Endothelial cell (in vitro differentiated cells): ENCODE results near the gene PLXDC1. TPM values are rescaled to one million over a fixed set of nuclear protein-coding genes. Genes with fewer than 3 reads are reported as not detected.
"Not testable (repeated sequence)": the region's sequence is repeated elsewhere in the genome, so short reads cannot be mapped to it uniquely, and the experiment has no call there.

Experiments
- DNase-seq: peaks from one replicate; pipeline ENCODE4 v3.0.0; 2021; ENCODE audit warnings: low spot score
- H3K27ac Mint-ChIP-seq: one replicate; pipeline ENCODE4 v1.8.0; 2021; ENCODE audit warnings: mixed read lengths, inconsistent platforms; ENCODE audit not compliant: unreplicated experiment
- H3K27me3 Mint-ChIP-seq: one replicate; pipeline ENCODE4 v1.8.0; 2021; ENCODE audit warnings: mild to moderate bottlenecking, moderate library complexity, mixed read lengths, inconsistent platforms; ENCODE audit not compliant: unreplicated experiment
- H3K36me3 Mint-ChIP-seq: one replicate; pipeline ENCODE4 v1.8.0; 2021; ENCODE audit warnings: mild to moderate bottlenecking, low read depth, mixed read lengths, inconsistent platforms; ENCODE audit not compliant: unreplicated experiment
- H3K4me1 Mint-ChIP-seq: one replicate; pipeline ENCODE4 v1.8.0; 2021; ENCODE audit warnings: mild to moderate bottlenecking, mixed read lengths, inconsistent platforms; ENCODE audit not compliant: unreplicated experiment
- H3K4me3 Mint-ChIP-seq: one replicate; pipeline ENCODE4 v1.8.0; 2021; ENCODE audit warnings: mild to moderate bottlenecking, mixed read lengths, inconsistent platforms; ENCODE audit not compliant: unreplicated experiment
- H3K9me3 Mint-ChIP-seq: one replicate; pipeline ENCODE4 v1.8.0; 2021; ENCODE audit warnings: mixed read lengths, inconsistent platforms; ENCODE audit not compliant: unreplicated experiment
- total RNA-seq: library from RNA; stranded (reverse); fragmentation: NEBNext Ultra II Directional; extraction: Animal tissue kit (Norgen Biotek cat#: 25700); gene quantifications from one replicate; pipeline ENCODE4 v1.2.1, GENCODE V29; 2021; ENCODE audit not compliant: unreplicated experiment
- TF ChIP-seq, protein P1 (sequence below): fragments of 200-600 bp; sonication (generic); IDR thresholded peaks from one replicate; pipeline ENCODE4 v1.5.0; 2021; ENCODE audit warnings: antibody characterized with exemption; ENCODE audit not compliant: unreplicated experiment

Gene PLXDC1
- total RNA-seq, 1 donor from 2014 or later = 3.7 TPM

DNA sequence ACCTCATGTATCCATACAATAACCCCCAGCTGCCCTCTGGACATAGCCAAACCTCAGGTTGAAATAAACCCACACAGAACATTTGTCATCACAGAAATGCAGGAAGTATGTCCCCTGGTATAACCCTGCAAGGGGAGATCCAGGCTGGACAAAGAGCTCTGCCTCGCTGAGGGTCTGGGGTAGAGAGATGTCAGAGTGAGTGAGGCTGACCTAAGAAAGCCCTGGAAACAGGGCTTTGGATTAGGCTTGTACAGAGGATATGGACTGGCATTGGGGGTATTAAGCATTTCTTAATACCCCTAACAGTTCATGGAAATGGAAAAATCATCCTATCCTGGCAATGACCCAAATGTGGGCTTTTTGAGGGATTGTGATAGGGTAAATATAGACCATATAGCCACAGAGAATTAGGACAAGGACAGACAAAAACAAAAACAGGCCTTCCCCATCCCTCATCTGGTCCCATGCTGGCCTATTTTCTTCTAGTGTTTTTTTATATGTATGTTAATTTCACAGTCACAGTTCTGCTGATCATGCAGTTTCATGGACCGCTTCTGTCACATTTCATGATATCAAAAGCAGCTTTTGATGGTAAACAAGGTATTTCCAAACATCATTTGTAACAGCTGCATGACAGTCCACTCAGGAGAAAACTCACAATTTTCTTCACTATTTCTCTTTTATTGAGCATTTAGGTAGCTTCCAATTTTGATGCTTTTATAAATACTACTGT is 26.1 kb downstream of the PLXDC1 start:
- H3K9me3 Mint-ChIP-seq = no peaks in the 10 kb centered on the region
- no peak overlapping the region for H3K27ac Mint-ChIP-seq
- TF ChIP-seq, protein P1, sequence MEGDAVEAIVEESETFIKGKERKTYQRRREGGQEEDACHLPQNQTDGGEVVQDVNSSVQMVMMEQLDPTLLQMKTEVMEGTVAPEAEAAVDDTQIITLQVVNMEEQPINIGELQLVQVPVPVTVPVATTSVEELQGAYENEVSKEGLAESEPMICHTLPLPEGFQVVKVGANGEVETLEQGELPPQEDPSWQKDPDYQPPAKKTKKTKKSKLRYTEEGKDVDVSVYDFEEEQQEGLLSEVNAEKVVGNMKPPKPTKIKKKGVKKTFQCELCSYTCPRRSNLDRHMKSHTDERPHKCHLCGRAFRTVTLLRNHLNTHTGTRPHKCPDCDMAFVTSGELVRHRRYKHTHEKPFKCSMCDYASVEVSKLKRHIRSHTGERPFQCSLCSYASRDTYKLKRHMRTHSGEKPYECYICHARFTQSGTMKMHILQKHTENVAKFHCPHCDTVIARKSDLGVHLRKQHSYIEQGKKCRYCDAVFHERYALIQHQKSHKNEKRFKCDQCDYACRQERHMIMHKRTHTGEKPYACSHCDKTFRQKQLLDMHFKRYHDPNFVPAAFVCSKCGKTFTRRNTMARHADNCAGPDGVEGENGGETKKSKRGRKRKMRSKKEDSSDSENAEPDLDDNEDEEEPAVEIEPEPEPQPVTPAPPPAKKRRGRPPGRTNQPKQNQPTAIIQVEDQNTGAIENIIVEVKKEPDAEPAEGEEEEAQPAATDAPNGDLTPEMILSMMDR = no peak
- no peaks in the 10 kb centered on the region for H3K4me1 Mint-ChIP-seq
- DNase-seq = no peak
- H3K4me3 Mint-ChIP-seq = no peak overlapping the region
- H3K36me3 Mint-ChIP-seq = no peaks in the 10 kb centered on the region
- no peaks in the 10 kb centered on the region for H3K27me3 Mint-ChIP-seq

DNA sequence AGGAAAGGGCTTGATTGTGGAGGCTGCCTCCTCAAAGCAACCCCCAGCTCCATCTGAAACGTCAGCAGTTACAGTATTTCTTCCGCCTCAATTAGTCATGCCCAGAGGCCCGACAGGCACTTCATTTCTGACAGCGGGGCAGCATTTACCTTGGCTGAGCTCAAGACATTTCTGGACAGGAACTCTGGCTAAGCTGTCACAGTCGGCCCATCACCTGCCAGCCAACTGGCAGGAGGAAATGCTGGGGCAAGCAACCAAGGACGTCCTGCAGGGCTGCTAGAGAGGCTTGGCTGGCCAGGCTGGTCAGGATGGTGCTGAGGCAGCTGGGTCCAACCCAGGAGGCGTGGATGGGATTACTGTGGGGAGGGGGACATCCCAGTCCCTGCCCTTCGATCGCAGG is 27.8 kb downstream of the PLXDC1 start:
- no peaks in the 10 kb centered on the region for H3K4me1 Mint-ChIP-seq
- no peak overlapping the region for H3K27ac Mint-ChIP-seq
- TF ChIP-seq, protein P1 = no peak
- no peak overlapping the region for H3K4me3 Mint-ChIP-seq
- no peak for DNase-seq
- H3K9me3 Mint-ChIP-seq = no peaks in the 10 kb centered on the region
- H3K36me3 Mint-ChIP-seq = no peaks in the 10 kb centered on the region
- peaks cover under 1% of the 10 kb centered on the region for H3K27me3 Mint-ChIP-seq

DNA sequence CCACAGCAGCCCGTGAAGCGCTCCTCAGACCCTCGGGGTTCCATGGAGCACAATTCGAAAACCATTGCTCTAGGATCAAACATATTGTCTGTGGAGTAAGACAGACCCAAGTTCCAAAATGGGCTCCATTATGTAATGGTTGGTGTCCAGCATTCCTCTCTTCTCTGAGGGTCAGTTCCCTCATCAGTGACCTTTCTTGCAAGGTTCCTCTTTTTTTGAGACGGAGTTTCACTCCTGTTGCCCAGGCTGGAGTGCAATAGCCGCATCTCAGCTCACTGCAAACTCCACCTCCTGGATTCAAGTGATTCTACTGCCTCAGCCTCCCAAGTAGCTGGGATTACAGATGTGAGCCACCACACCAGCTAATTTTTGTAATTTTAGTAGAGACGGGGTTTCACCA is 28.4 kb downstream of the PLXDC1 start:
- Mint-ChIP-seq H3K9me3 (no peaks in the 10 kb centered on the region), H3K27ac (no peak overlapping the region), H3K36me3 (no peaks in the 10 kb centered on the region), H3K27me3 (peaks cover 3% of the 10 kb centered on the region), H3K4me3 (no peak overlapping the region), H3K4me1 (no peaks in the 10 kb centered on the region)
- TF ChIP-seq, protein P1 = no peak
- no peak for DNase-seq

DNA sequence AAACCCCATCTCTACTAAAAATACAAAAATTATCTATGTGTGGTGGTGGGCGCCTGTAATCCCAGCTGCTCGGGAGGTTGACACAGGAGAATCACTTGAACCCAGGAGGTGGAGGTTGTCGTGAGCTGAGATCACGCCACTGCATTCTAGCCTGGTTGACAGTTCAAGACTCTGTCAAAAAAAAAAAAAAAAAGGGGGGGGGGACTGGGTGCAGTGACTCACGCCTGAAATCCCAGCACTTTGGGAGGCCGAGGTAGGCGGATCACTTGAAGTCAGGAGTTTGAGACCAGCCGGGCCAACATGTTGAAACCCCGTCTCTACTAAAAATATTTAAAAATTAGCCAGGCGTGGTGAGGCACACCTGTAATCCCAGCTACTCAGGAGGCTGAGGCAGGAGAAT is 29.5 kb downstream of the PLXDC1 start:
- not testable (repeated sequence) for H3K27me3 Mint-ChIP-seq, H3K27ac Mint-ChIP-seq, H3K36me3 Mint-ChIP-seq, H3K4me3 Mint-ChIP-seq, H3K9me3 Mint-ChIP-seq, DNase-seq, H3K4me1 Mint-ChIP-seq

DNA sequence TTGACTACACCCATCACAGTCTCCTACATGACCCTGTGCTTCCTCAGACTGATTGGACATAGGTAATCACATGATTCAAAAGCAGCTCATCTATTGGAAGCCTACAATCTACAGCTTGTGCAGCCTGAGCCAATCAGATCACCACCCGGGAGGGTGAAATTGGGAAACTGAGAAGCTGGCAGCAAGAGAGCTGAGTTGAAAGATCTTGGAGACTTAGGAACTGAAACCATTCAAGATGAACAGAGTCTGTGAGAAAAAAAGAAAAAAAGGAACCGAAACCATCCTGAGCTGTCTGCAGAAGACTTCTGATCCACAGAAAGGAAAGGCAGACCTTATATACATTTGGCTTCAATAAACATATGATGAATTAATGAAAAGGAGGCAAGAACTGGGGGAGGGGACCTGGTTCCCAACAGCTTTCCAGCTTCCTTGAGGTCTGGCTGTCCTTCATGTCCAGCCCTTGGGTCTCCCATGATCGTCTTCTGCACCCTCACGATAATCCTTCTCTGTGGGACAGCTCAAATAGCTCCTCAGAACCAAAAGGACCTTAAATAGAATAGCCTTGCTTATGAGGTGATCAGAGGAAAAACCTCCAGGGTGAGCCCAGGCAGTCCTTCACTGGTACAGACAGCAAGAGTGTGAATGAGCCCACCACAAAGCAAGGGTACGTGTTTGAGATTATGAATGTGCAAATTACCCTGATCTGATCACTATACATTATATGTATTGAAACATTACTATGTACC is 32.6 kb downstream of the PLXDC1 start:
- Mint-ChIP-seq H3K27me3 (peaks cover 3% of the 10 kb centered on the region), H3K4me1 (no peaks in the 10 kb centered on the region), H3K27ac (no peak overlapping the region), H3K36me3 (no peaks in the 10 kb centered on the region), H3K9me3 (no peaks in the 10 kb centered on the region), H3K4me3 (no peak overlapping the region)
- TF ChIP-seq, protein P1 = no peak
- no peak for DNase-seq
